HepG2 (cell line): ENCODE measurements around the gene TEF. TPM values are rescaled to one million over a fixed set of nuclear protein-coding genes. Genes with fewer than 3 reads are reported as not detected.

Source experiments
- ATF7-NPFF ChIP-seq: sonication (generic); formaldehyde crosslinking; IDR thresholded peaks from 2 replicates; pipeline ENCODE4 v1.8.1; 2023; ENCODE audit warnings: mild to moderate bottlenecking, low read depth, missing genetic modification reagents, moderate library complexity
- CEBPB ChIP-seq: IDR thresholded peaks from 2 replicates; pipeline ENCODE4 v1.6.1; 2011; ENCODE audit warnings: low read depth, low read length, improper control_type of control experiment, borderline replicate concordance
- EED ChIP-seq: sonication (generic); formaldehyde crosslinking; IDR thresholded peaks from 2 replicates; pipeline ENCODE4 v1.5.0; 2020; ENCODE audit warnings: mild to moderate bottlenecking, missing genetic modification reagents
- ETV6 ChIP-seq: sonication (generic); formaldehyde crosslinking; conservative IDR thresholded peaks from 2 replicates; pipeline ENCODE4 v1.4.0; 2020; ENCODE audit warnings: missing genetic modification reagents
- GFI1 ChIP-seq: sonication (generic); formaldehyde crosslinking; IDR thresholded peaks from 2 replicates; pipeline ENCODE4 v1.5.0; 2020; ENCODE audit warnings: missing genetic modification reagents, mild to moderate bottlenecking, borderline replicate concordance
- HES4 ChIP-seq: sonication (generic); formaldehyde crosslinking; IDR thresholded peaks from 2 replicates; pipeline ENCODE4 v1.9.0; 2021; ENCODE audit warnings: mild to moderate bottlenecking, missing genetic modification reagents, borderline replicate concordance
- HMGXB4 ChIP-seq, 2 experiments: sonication (generic) in 1 of 2; formaldehyde crosslinking in 1 of 2; IDR thresholded peaks; 2 replicates each; pipeline versions ENCODE4 v1.4.0 to v1.6.1; 2018 to 2020; ENCODE audit warnings: missing genetic modification reagents in 2 of 2, borderline replicate concordance in 1 of 2, low read depth in 1 of 2, mild to moderate bottlenecking in 1 of 2, missing biosample characterization in 1 of 2
- IRX3 ChIP-seq: sonication (generic); formaldehyde crosslinking; IDR thresholded peaks from 2 replicates; pipeline ENCODE4 v1.8.1; 2023; ENCODE audit warnings: mild to moderate bottlenecking, low read depth, missing genetic modification reagents, borderline replicate concordance
- KAT8 ChIP-seq: IDR thresholded peaks from 2 replicates; pipeline ENCODE4 v1.6.1; 2016; ENCODE audit warnings: missing genetic modification reagents, missing compliant biosample characterization
- KLF12 ChIP-seq: sonication (generic); formaldehyde crosslinking; IDR thresholded peaks from 2 replicates; pipeline ENCODE4 v1.4.0; 2020; ENCODE audit warnings: missing genetic modification reagents, borderline replicate concordance
- MYC ChIP-seq: sonication (generic); formaldehyde crosslinking; IDR thresholded peaks from 2 replicates; pipeline ENCODE4 v1.9.0; 2021; ENCODE audit warnings: missing genetic modification reagents, borderline replicate concordance
- SOX13 ChIP-seq, 3 experiments: fragments of 450-650 bp in 1 of 3; sonication (generic) in 1 of 3; formaldehyde crosslinking in 1 of 3; IDR thresholded peaks in 2 of 3; conservative IDR thresholded peaks in 1 of 3; 2 replicates each; pipeline versions ENCODE4 v1.5.0 to v1.6.1; 2016 to 2020; ENCODE audit warnings: antibody characterized with exemption in 1 of 3, mild to moderate bottlenecking in 1 of 3, missing compliant biosample characterization in 1 of 3, missing genetic modification reagents in 1 of 3, moderate library complexity in 1 of 3
- TAF15 ChIP-seq: fragments of 200-400 bp; formaldehyde crosslinking; IDR thresholded peaks from one replicate; pipeline ENCODE4 v1.6.1; 2018; ENCODE audit warnings: mild to moderate bottlenecking, low read depth, low read length; ENCODE audit not compliant: poor library complexity, severe bottlenecking
- TARDBP ChIP-seq: sonication (generic); formaldehyde crosslinking; IDR thresholded peaks from 2 replicates; pipeline ENCODE4 v1.8.0; 2022; ENCODE audit warnings: mild to moderate bottlenecking, missing genetic modification reagents
- TOE1 ChIP-seq: sonication (generic); formaldehyde crosslinking; IDR thresholded peaks from 2 replicates; pipeline ENCODE4 v1.4.0; 2020; ENCODE audit warnings: mild to moderate bottlenecking, missing genetic modification reagents
- ZC3H4 ChIP-seq: sonication (generic); formaldehyde crosslinking; IDR thresholded peaks from 2 replicates; pipeline ENCODE4 v1.4.0; 2020; ENCODE audit warnings: missing genetic modification reagents, borderline replicate concordance
- ZMYM3 ChIP-seq: sonication (generic); formaldehyde crosslinking; IDR thresholded peaks from 2 replicates; pipeline ENCODE4 v1.5.1; 2020; ENCODE audit warnings: mild to moderate bottlenecking, missing genetic modification reagents
- ZNF331 ChIP-seq: sonication (generic); formaldehyde crosslinking; IDR thresholded peaks from 2 replicates; pipeline ENCODE4 v1.4.0; 2020; ENCODE audit warnings: missing genetic modification reagents
- ZNF34 ChIP-seq: sonication (generic); formaldehyde crosslinking; IDR thresholded peaks from 2 replicates; pipeline ENCODE4 v1.4.0; 2020; ENCODE audit warnings: mild to moderate bottlenecking, missing genetic modification reagents, borderline replicate concordance
- ZNF362 ChIP-seq: sonication (generic); formaldehyde crosslinking; IDR thresholded peaks from 2 replicates; pipeline ENCODE4 v1.4.0; 2020; ENCODE audit warnings: missing genetic modification reagents, mild to moderate bottlenecking, borderline replicate concordance
- ZNF451 ChIP-seq: sonication (generic); formaldehyde crosslinking; IDR thresholded peaks from 2 replicates; pipeline ENCODE4 v1.5.0; 2020; ENCODE audit warnings: mild to moderate bottlenecking, missing genetic modification reagents
- ZNF616 ChIP-seq: sonication (generic); formaldehyde crosslinking; IDR thresholded peaks from 2 replicates; pipeline ENCODE4 v1.5.0; 2020; ENCODE audit warnings: low read depth, mild to moderate bottlenecking, missing genetic modification reagents
- ZNF768 ChIP-seq: sonication (generic); formaldehyde crosslinking; IDR thresholded peaks from 2 replicates; pipeline ENCODE4 v1.4.0; 2020; ENCODE audit warnings: missing genetic modification reagents
- ZNF780A ChIP-seq: sonication (generic); formaldehyde crosslinking; IDR thresholded peaks from 2 replicates; pipeline ENCODE4 v1.8.0; 2022; ENCODE audit warnings: mild to moderate bottlenecking, missing genetic modification reagents, moderate library complexity
- polyA plus RNA-seq, 8 experiments: library from polyadenylated mRNA; depleted of rRNA in 3 of 8; stranded (reverse) in 7 of 8; unstranded in 1 of 8; fragments of >200 nt; fragmentation: Illumina TruSeq in 4 of 8; extraction: Trizol in 4 of 8; gene quantifications; 2 replicates each; pipeline versions ENCODE4 v1.2.1 to v1.2.3, GENCODE V29; 2011 to 2016; ENCODE audit warnings: low read depth in 4 of 8, missing spikeins in 1 of 8, mixed read lengths in 1 of 8; ENCODE audit not compliant: insufficient read depth in 1 of 8
- total RNA-seq, 5 experiments: library from RNA; depleted of rRNA; stranded (reverse); fragments of >200 nt; fragmentation: Illumina TruSeq; extraction: Trizol; gene quantifications; 2 replicates each; pipeline ENCODE4 v1.2.3, GENCODE V29; 2016; ENCODE audit warnings: low read depth in 1 of 5
- TF ChIP-seq, protein P1 (sequence below): sonication (generic); formaldehyde crosslinking; IDR thresholded peaks from 2 replicates; pipeline ENCODE4 v1.9.0; 2021; ENCODE audit warnings: missing genetic modification reagents, borderline replicate concordance

The TEF gene
- total and polyA plus RNA-seq, 2 of the 13 experiments (the other 11 are each of a cell fraction or from before 2014, with no cell fraction given) = 7.6 to 11.2 TPM

DNA sequence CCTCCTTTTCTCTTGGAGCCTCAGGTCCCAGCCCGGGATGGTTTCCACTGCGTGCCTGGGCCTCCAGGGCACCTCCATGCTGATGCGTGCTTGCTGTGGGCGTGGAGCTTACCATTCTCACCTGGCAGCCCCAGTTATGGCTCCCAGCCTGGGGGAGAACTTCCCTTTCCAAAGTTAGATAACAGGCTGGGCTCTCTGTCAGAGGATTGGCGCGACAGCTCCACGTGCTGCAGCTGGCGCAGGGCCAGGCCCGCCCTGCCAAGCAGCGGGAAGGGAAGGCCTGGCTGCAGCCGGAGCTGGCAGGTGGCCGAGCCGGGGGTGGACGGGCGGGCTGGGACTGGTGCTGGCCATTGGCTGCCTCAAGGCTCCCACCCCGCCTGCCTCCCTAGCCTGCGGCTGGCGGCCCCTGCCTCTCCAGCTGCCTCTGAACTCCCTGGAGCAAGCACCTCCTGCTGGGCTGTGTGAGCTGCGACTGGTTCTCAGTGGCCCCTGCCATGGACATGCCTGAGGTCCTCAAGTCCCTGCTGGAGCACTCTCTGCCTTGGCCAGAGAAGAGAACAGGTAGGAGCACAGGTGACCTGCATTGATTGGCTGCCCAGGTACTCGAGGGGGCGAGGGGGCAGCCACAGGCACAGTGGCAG, 14.6 kb upstream of the TEF start (continued):
- TF ChIP-seq KLF12 (CRISPR knock-in tag) (no peak), CEBPB (no peak), MYC (CRISPR knock-in tag) (peak; percentile 89), ATF7-NPFF (CRISPR knock-in tag) (peak; percentile 81), ZC3H4 (CRISPR knock-in tag) (no peak), HES4 (CRISPR knock-in tag) (no peak), SOX13 (IDR thresholded peaks at IDR 0.05) (no peak), SOX13 (CRISPR knock-in tag; conservative IDR thresholded peaks at IDR 0.05 in 1 of 2, IDR thresholded peaks at IDR 0.05 in 1 of 2) (peak in 1 of 2 experiments; percentile 51; a peak in 1 of 4 replicates), ZNF780A (CRISPR knock-in tag) (0 out of 2 replicates have a peak, but pooled peaks have one; percentile 30), GFI1 (CRISPR knock-in tag) (no peak), TOE1 (CRISPR knock-in tag) (no peak), KAT8 (peak; percentile 53; the same call in 1 of the 2 replicates), ZNF362 (CRISPR knock-in tag) (0 out of 2 replicates have a peak, but pooled peaks have one; percentile 14), ETV6 (CRISPR knock-in tag) (peak; percentile 63; the same call in 1 of the 2 replicates), IRX3 (CRISPR knock-in tag) (peak; percentile 53; the same call in 1 of the 2 replicates), TARDBP (CRISPR knock-in tag) (peak; percentile 68; the same call in 1 of the 2 replicates), ZMYM3 (CRISPR knock-in tag) (peak; percentile 63), TAF15 (peak; percentile 57), ZNF768 (CRISPR knock-in tag) (peak; percentile 33; the same call in 1 of the 2 replicates), ZNF616 (CRISPR knock-in tag) (0 out of 2 replicates have a peak, but pooled peaks have one; percentile 49), EED (CRISPR knock-in tag) (0 out of 2 replicates have a peak, but pooled peaks have one; percentile 26), ZNF451 (CRISPR knock-in tag) (0 out of 2 replicates have a peak, but pooled peaks have one; percentile 76), ZNF331 (peak; percentile 49; the same call in 1 of the 2 replicates), ZNF34 (CRISPR knock-in tag) (no peak), HMGXB4 (CRISPR knock-in tag; IDR thresholded peaks at IDR 0.05; ENCODE audit: borderline replicate concordance in 1 of 2, low read depth in 1 of 2) (peak in 1 of 2 experiments; percentile 34; a peak in 1 of 4 replicates)
- TF ChIP-seq, protein P1, sequence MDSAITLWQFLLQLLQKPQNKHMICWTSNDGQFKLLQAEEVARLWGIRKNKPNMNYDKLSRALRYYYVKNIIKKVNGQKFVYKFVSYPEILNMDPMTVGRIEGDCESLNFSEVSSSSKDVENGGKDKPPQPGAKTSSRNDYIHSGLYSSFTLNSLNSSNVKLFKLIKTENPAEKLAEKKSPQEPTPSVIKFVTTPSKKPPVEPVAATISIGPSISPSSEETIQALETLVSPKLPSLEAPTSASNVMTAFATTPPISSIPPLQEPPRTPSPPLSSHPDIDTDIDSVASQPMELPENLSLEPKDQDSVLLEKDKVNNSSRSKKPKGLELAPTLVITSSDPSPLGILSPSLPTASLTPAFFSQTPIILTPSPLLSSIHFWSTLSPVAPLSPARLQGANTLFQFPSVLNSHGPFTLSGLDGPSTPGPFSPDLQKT (CRISPR knock-in tag) = no peak
